OCI-LY1 (cell line): ENCODE data around the gene SLC25A25.

Experiments
- EZH2 ChIP-seq: fragments of 200-600 bp; sonication (generic), shearing (Covaris generic); IDR thresholded peaks from 2 replicates; pipeline ENCODE4 v1.8.0; 2017; ENCODE audit warnings: borderline replicate concordance, mixed run types, mild to moderate bottlenecking, antibody characterized with exemption, low read length, moderate library complexity, mixed read lengths
- TF ChIP-seq, protein P1 (sequence below): fragments of 200-600 bp; sonication (generic), shearing (Covaris generic); IDR thresholded peaks from 2 replicates; pipeline ENCODE4 v1.5.1; 2017; ENCODE audit warnings: mild to moderate bottlenecking, antibody characterized with exemption, low read length, moderate library complexity, mixed read lengths

DNA sequence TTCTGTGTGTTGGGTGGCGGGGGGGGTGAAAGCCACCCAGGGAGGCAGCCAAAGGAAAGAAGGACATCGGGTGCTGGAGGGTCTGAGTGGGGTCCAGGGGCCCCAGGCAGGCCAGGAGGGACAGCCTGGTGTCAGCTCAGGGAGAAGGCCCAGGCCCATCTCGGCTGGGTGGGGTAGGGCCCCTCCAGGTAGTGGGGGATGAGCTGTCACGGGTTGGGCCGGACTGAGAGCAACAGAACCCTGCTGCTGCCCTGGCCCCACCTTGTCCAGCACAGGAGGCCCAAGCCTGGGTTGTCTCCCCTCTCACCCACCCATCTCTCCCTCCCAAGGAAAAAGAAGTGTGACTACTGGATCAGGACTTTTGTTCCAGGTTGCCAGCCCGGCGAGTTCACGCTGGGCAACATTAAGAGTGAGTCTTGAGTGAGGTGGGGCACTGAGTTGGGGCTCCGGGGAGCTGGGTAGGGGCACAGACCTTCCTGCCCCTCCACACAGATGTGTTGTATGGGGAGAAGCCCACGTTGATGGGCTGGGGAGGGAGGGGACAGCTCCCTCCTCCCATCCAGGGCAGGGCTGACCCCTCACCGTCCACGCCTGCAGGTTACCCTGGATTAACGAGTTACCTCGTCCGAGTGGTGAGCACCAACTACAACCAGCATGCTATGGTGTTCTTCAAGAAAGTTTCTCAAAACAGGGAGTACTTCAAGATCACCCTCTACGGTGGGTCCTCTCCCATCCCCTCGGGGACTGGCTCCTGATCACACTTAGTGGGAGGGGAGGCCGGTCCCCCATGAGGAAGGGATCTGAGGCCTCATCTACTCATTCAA lies 83.5 kb downstream of the SLC25A25 start:
- TF ChIP-seq, protein P1, sequence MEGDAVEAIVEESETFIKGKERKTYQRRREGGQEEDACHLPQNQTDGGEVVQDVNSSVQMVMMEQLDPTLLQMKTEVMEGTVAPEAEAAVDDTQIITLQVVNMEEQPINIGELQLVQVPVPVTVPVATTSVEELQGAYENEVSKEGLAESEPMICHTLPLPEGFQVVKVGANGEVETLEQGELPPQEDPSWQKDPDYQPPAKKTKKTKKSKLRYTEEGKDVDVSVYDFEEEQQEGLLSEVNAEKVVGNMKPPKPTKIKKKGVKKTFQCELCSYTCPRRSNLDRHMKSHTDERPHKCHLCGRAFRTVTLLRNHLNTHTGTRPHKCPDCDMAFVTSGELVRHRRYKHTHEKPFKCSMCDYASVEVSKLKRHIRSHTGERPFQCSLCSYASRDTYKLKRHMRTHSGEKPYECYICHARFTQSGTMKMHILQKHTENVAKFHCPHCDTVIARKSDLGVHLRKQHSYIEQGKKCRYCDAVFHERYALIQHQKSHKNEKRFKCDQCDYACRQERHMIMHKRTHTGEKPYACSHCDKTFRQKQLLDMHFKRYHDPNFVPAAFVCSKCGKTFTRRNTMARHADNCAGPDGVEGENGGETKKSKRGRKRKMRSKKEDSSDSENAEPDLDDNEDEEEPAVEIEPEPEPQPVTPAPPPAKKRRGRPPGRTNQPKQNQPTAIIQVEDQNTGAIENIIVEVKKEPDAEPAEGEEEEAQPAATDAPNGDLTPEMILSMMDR, result no peak
- TF ChIP-seq EZH2, result no peak
